Endothelial cell of umbilical vein (primary cell): ENCODE results near the gene SLC22A23.

Source experiments
- CTCF ChIP-seq, 2 donors: IDR thresholded peaks; 1 replicate in 1 of 2; 2 replicates in 1 of 2; pipeline ENCODE4 v1.5.1; 2011; ENCODE audit warnings: low read length in 2 of 2, mild to moderate bottlenecking in 2 of 2, moderate library complexity in 2 of 2, control low read depth in 1 of 2, inconsistent platforms in 1 of 2, low read depth in 1 of 2; ENCODE audit not compliant: insufficient read depth in 1 of 2; ENCODE audit errors: extremely low read depth in 1 of 2
- EZH2 ChIP-seq: IDR thresholded peaks from 2 replicates; pipeline ENCODE4 v1.6.1; 2012; ENCODE audit warnings: borderline replicate concordance, low read depth, mild to moderate bottlenecking, moderate library complexity, low read length, inconsistent platforms; ENCODE audit not compliant: severe bottlenecking
- MAX ChIP-seq: IDR thresholded peaks from 2 replicates; pipeline ENCODE4 v1.6.1; 2011; ENCODE audit not compliant: insufficient read depth, insufficient read length
- POLR2A ChIP-seq: IDR thresholded peaks from 2 replicates; pipeline ENCODE4 v1.6.1; 2012; ENCODE audit warnings: low read depth, mild to moderate bottlenecking, control low read depth, low read length
- POLR2AphosphoS5 ChIP-seq: IDR thresholded peaks from 2 replicates; pipeline ENCODE4 v1.6.1; 2012; ENCODE audit warnings: low read depth, mild to moderate bottlenecking, control low read depth, low read length, moderate library complexity; ENCODE audit not compliant: insufficient read depth

DNA sequence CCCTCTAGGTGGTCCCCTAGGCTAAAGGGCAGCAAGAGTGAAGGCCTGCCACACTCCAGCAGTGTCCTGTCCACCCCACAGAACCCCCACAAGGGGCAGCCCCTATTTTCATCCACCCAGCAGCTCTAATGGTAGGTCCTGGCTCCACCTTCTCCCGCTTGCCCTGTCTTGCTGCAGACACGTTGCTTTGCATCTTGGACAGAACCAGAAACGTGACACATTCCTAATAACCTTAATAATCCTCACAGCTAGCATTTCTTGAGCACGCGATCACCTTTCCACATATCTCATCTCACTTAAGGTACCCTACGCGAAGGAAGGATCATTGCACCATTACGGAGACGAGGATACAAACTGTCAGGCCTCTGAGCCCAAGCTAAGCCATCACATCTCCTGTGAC is 11.7 kb upstream of the SLC22A23 start:
- TF ChIP-seq POLR2A, result no peak
- TF ChIP-seq CTCF (IDR thresholded peaks at IDR 0.05; ENCODE audit: extremely low read depth in 1 of 2, insufficient read depth in 1 of 2, low read depth in 1 of 2, low read length in 2 of 2), result no peak
- no peak for TF ChIP-seq EZH2
- no peak for TF ChIP-seq POLR2AphosphoS5
- no peak for TF ChIP-seq MAX
